Esophagus squamous epithelium (tissue), 5 donors: ENCODE data around the gene SGK1. TPM values are rescaled to one million over a fixed set of nuclear protein-coding genes. Genes with fewer than 3 reads are reported as not detected.

Experiments
- DNase-seq: peaks from one replicate; lab custom pipeline; 2025; lab: John Stamatoyannopoulos, UW
- H3K27ac ChIP-seq, 4 donors: fragments of 200-600 bp; sonication (generic); one replicate each; pipeline ENCODE4 v1.5.1; 2016 to 2019; ENCODE audit warnings: mild to moderate bottlenecking in 1 of 4
- H3K27me3 ChIP-seq, 4 donors: fragments of 200-600 bp; sonication (generic); 1 replicate in 3 of 4; 2 replicates in 1 of 4; pipeline versions ENCODE4 v1.5.1 to v1.6.0; 2017 to 2021; ENCODE audit warnings: antibody characterized with exemption in 1 of 4
- H3K36me3 ChIP-seq, 3 donors: fragments of 200-600 bp; sonication (generic); one replicate each; pipeline ENCODE4 v1.5.1; 2016 to 2019
- H3K4me1 ChIP-seq, 3 donors: fragments of 200-600 bp; sonication (generic); one replicate each; pipeline ENCODE4 v1.5.1; 2017 to 2019
- H3K4me3 ChIP-seq, 4 donors: fragments of 200-600 bp; sonication (generic); 1 replicate in 3 of 4; 2 replicates in 1 of 4; pipeline ENCODE4 v1.5.1; 2016 to 2019; ENCODE audit warnings: mild to moderate bottlenecking in 2 of 4, moderate library complexity in 1 of 4
- H3K9me3 ChIP-seq, 3 donors: fragments of 200-600 bp; sonication (generic); one replicate each; pipeline ENCODE4 v1.5.1; 2016 to 2019
- POLR2A ChIP-seq, 4 donors: fragments of 450-650 bp; IDR thresholded peaks; one replicate each; pipeline ENCODE4 v1.6.1; 2017; ENCODE audit warnings: antibody characterized with exemption in 4 of 4, mild to moderate bottlenecking in 4 of 4, moderate library complexity in 3 of 4
- WGBS, 2 donors: methylation state at CpG; one replicate each; pipeline ENCODE4 v1.1.5; 2018; 5-methylcytosine and 5-hydroxymethylcytosine counted together
- intact Hi-C: fragments of 100-400 bp; cut with DNase I; formaldehyde crosslinking; loops from one replicate; pipeline ENCODE4 v1.15.0; 2022
- total RNA-seq, 4 donors: library from RNA; depleted of rRNA; stranded (reverse); fragments of >200 nt; gene quantifications; one replicate each; pipeline ENCODE4 v1.1.0, GENCODE V29; 2016
- TF ChIP-seq, protein P1 (sequence below), 6 experiments: fragments of 450-650 bp in 4 of 6; fragments of 200-600 bp in 2 of 6; sonication (generic) in 2 of 6; IDR thresholded peaks; one replicate each; pipeline ENCODE4 v1.5.1; 2016 to 2019; ENCODE audit warnings: antibody characterized with exemption in 6 of 6, mild to moderate bottlenecking in 4 of 6, moderate library complexity in 4 of 6
- donor health status: DM: yes; HTN: yes; CAD: no.

SGK1 gene
- total RNA-seq, 4 donors from 2014 or later, result 93.8 to 170 (median 154) TPM

DNA sequence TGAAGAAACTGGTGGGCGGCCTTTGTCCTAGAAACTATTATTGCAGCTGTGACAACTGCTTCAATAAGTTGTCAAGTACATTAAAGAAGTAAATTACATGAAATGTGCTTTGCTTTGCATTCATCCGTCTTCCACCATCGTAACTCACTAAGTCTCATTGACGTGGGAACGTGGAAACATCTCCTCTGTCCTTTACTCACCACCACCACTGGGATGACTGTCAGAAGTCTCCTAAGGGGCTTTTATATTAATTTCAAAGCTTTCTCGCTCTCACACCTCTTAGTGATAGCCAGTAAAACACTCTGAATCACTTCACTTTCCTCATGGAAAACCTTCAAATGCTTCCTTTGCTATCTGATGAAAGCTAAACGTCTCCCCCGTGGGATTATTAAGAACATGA is 153.6 kb downstream of the SGK1 start:
- DNase-seq, result no peak
- peaks cover 0 to 19% (median 7%) of the 10 kb centered on the region in 3 donors for H3K36me3 ChIP-seq
- H3K4me3 ChIP-seq, result no peak overlapping the region
- H3K9me3 ChIP-seq, result no peaks in the 10 kb centered on the region
- TF ChIP-seq, protein P1, sequence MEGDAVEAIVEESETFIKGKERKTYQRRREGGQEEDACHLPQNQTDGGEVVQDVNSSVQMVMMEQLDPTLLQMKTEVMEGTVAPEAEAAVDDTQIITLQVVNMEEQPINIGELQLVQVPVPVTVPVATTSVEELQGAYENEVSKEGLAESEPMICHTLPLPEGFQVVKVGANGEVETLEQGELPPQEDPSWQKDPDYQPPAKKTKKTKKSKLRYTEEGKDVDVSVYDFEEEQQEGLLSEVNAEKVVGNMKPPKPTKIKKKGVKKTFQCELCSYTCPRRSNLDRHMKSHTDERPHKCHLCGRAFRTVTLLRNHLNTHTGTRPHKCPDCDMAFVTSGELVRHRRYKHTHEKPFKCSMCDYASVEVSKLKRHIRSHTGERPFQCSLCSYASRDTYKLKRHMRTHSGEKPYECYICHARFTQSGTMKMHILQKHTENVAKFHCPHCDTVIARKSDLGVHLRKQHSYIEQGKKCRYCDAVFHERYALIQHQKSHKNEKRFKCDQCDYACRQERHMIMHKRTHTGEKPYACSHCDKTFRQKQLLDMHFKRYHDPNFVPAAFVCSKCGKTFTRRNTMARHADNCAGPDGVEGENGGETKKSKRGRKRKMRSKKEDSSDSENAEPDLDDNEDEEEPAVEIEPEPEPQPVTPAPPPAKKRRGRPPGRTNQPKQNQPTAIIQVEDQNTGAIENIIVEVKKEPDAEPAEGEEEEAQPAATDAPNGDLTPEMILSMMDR (IDR thresholded peaks at IDR 0.05), result no peak
- no peak for TF ChIP-seq POLR2A (IDR thresholded peaks at IDR 0.05)
- 85 to 93% methylated on average over 8 of the region's 8 CpGs for WGBS, 2 donors
- H3K27ac ChIP-seq, result no peak overlapping the region
- H3K27me3 ChIP-seq, result no peaks in the 10 kb centered on the region
- intact Hi-C loops, result no loop called here
- H3K4me1 ChIP-seq, result peaks cover 0 to 3% (median 0%) of the 10 kb centered on the region in 3 donors

GRCh38 chr6:134162932-134163331 is 155.0 kb downstream of the SGK1 start:
- DNase-seq, result no peak
- WGBS, 2 donors, result 83 to 88% methylated on average over 3 of the region's 3 CpGs
- H3K9me3 ChIP-seq, result no peaks in the 10 kb centered on the region

GRCh38 chr6:134161041-134161440 is 156.9 kb downstream of the SGK1 start:
- intact Hi-C loops, result no loop called here
- DNase-seq, result no peak
- H3K9me3 ChIP-seq, result no peaks in the 10 kb centered on the region
- WGBS, 2 donors, result 10 to 30% methylated on average over 1 of the region's 1 CpG
- no peak overlapping the region for H3K27ac ChIP-seq
- TF ChIP-seq, protein P1 (IDR thresholded peaks at IDR 0.05), result no peak
- TF ChIP-seq POLR2A (IDR thresholded peaks at IDR 0.05), result no peak
- H3K4me3 ChIP-seq, result no peak overlapping the region
- H3K4me1 ChIP-seq, result no peaks in the 10 kb centered on the region
- H3K27me3 ChIP-seq, result no peaks in the 10 kb centered on the region
- no peaks in the 10 kb centered on the region for H3K36me3 ChIP-seq

More at GRCh38 chr6:134162932-134163331, 155.0 kb downstream of the SGK1 start:
- H3K4me1 ChIP-seq, result no peaks in the 10 kb centered on the region
- no peak for TF ChIP-seq POLR2A (IDR thresholded peaks at IDR 0.05)
- TF ChIP-seq, protein P1 (IDR thresholded peaks at IDR 0.05), result no peak
- intact Hi-C loops, result no loop called here
- H3K36me3 ChIP-seq, result peaks cover 0 to 5% (median 4%) of the 10 kb centered on the region in 3 donors
- no peak overlapping the region for H3K27ac ChIP-seq
- no peak overlapping the region for H3K4me3 ChIP-seq
- no peaks in the 10 kb centered on the region for H3K27me3 ChIP-seq

DNA sequence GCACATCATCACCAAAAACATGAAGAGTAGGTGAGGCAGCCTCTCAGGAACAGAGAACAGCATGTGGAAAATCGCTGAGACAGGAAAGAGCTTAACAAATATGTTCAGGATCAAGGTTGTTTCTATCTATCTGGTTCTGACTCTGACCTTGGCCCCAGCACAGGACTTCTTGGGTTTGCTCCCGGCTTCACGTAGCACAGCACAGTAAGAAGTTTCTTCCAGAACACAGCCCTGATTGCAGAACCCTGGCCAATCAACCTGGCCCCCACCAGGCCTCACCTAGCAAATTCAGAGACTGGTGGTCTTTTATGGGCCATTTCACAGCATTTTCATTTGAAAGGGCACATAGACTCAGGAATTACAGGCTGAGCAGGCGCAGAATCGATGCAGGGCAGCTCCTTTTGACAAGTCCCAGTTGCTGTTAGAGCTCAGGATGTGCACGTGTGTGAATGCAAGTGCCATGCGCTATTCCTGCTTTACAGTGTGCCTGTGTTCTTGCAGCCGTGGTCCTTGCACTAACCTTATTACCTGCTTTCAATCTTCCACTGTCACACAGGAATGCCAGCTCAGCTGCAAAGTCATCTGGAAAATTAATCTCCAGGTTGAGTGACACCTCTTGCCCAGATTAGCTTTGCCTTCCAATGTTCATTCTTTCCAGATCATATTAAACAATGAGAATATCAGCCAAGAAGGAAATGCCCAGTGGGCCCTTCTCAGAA is 165.0 kb downstream of the SGK1 start:
- no peaks in the 10 kb centered on the region for H3K9me3 ChIP-seq
- no peaks in the 10 kb centered on the region for H3K36me3 ChIP-seq
- no peaks in the 10 kb centered on the region for H3K27me3 ChIP-seq
- H3K27ac ChIP-seq, result no peak overlapping the region
- intact Hi-C loops, result loop anchor here (10.0 kb wide), 1 partner anchor 792 kb away; no protein-coding TSS in a partner anchor
- DNase-seq, result no peak
- 46 to 83% methylated on average over 8 of the region's 8 CpGs for WGBS, 2 donors
- no peaks in the 10 kb centered on the region for H3K4me1 ChIP-seq
- no peak overlapping the region for H3K4me3 ChIP-seq
- TF ChIP-seq POLR2A (IDR thresholded peaks at IDR 0.05), result no peak
- TF ChIP-seq, protein P1 (IDR thresholded peaks at IDR 0.05), result no peak

DNA sequence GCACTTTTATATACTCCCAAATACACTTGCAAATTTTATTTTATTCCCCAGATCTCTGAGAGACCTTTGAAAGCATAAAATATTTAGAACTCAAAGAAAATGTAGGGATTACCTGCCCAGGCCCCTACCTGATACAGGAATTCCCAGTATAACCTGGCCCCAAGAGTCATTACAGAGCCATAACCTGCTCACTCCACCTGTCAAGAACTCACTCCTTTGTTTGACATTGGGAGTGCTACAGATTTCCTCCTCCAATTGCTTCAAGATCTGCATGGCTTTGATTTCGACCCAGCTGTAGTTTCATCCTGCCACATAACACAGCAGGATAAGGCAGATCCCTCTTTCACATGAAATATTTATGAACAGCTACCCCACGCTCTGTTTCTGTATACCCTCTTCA is 169.3 kb downstream of the SGK1 start:
- Histone ChIP-seq H3K4me3 (no peak overlapping the region), H3K27me3 (no peaks in the 10 kb centered on the region), H3K36me3 (no peaks in the 10 kb centered on the region), H3K4me1 (no peaks in the 10 kb centered on the region), H3K27ac (no peak overlapping the region), H3K9me3 (no peaks in the 10 kb centered on the region)
- DNase-seq, result no peak
- 71 to 74% methylated on average over 2 of the region's 2 CpGs for WGBS, 2 donors
- intact Hi-C loops, result no loop called here
- no peak for TF ChIP-seq POLR2A (IDR thresholded peaks at IDR 0.05)
- TF ChIP-seq, protein P1 (IDR thresholded peaks at IDR 0.05), result no peak
